IMR-90 (cell line): ENCODE results near the gene TCF19. TPM values are rescaled to one million over a fixed set of nuclear protein-coding genes. Genes with fewer than 3 reads are reported as not detected.

Experiments
- ATAC-seq: fragments of 200-7000 bp; cut with Tn5 transposase; 2 replicates; pipeline ENCODE4 v1.9.1; 2020; ENCODE audit warnings: low read depth, mild to moderate bottlenecking, moderate library complexity
- BruUV-seq: library from RNA; stranded (reverse); fragments of 400-500 nt; replicated peaks from 2 replicates; lab custom pipeline; 2021; lab: Mats Ljungman, UMichigan
- CTCF ChIA-PET: fragments of 300-600 bp; formaldehyde crosslinking; extraction: SDS; loops from one replicate; lab custom pipeline; 2021; ENCODE audit warnings: antibody characterized with exemption; lab: Yijun Ruan, JAX
- POLR2A ChIA-PET: fragments of 300-600 bp; sonication (Branson Sonifier 250); formaldehyde crosslinking; loops from one replicate; lab custom pipeline; 2022; ENCODE audit warnings: antibody characterized with exemption; ENCODE audit not compliant: unreplicated experiment; lab: Charles Lee
- DNase-seq: peaks from one replicate; pipeline ENCODE4 v3.0.0; 2013
- H2AFZ ChIP-seq: replicated peaks from 2 replicates; pipeline ENCODE3; 2013; ENCODE audit warnings: low read length, mild to moderate bottlenecking; ENCODE audit not compliant: poor library complexity
- H2AK5ac ChIP-seq: 2 replicates; pipeline ENCODE4 v1.6.1; 2013; ENCODE audit warnings: low read depth, low read length, inconsistent platforms
- H2AK9ac ChIP-seq: replicated peaks from 2 replicates; pipeline ENCODE3; 2013; ENCODE audit warnings: mild to moderate bottlenecking, low read depth, low read length, moderate library complexity; ENCODE audit not compliant: poor library complexity
- H2BK120ac ChIP-seq: 2 replicates; pipeline ENCODE4 v1.6.1; 2013; ENCODE audit warnings: low read depth, low read length, inconsistent platforms
- H2BK15ac ChIP-seq: 3 replicates; pipeline ENCODE4 v1.6.1; 2013; ENCODE audit warnings: low read depth, low read length, inconsistent platforms
- H2BK20ac ChIP-seq: 2 replicates; pipeline ENCODE4 v1.6.1; 2013; ENCODE audit warnings: low read depth, mild to moderate bottlenecking, inconsistent platforms, low read length, moderate library complexity
- H2BK5ac ChIP-seq: 2 replicates; pipeline ENCODE4 v1.6.1; 2013; ENCODE audit warnings: mild to moderate bottlenecking, low read depth, low read length, inconsistent platforms; ENCODE audit not compliant: poor library complexity, severe bottlenecking
- H3K14ac ChIP-seq: replicated peaks from 2 replicates; pipeline ENCODE4 v1.6.1; 2013; ENCODE audit warnings: low read depth, low read length, inconsistent platforms
- H3K18ac ChIP-seq: 2 replicates; pipeline ENCODE4 v1.6.1; 2013; ENCODE audit warnings: low read depth, low read length, control low read depth
- H3K23ac ChIP-seq: 2 replicates; pipeline ENCODE4 v1.6.1; 2013; ENCODE audit warnings: low read depth, low read length, inconsistent platforms
- H3K27ac ChIP-seq: 2 replicates; pipeline ENCODE4 v1.5.1; 2013; ENCODE audit warnings: mild to moderate bottlenecking, control low read depth, low read length; ENCODE audit not compliant: insufficient read depth
- H3K27me3 ChIP-seq: 2 replicates; pipeline ENCODE4 v1.6.1; 2013; ENCODE audit warnings: low read length; ENCODE audit not compliant: control insufficient read depth, insufficient read depth
- H3K36me3 ChIP-seq: 2 replicates; pipeline ENCODE4 v1.6.1; 2013; ENCODE audit warnings: low read length, mixed read lengths; ENCODE audit not compliant: control insufficient read depth, insufficient read depth
- H3K4ac ChIP-seq: 2 replicates; pipeline ENCODE4 v1.6.1; 2013; ENCODE audit warnings: low read depth, low read length, inconsistent platforms
- H3K4me1 ChIP-seq: 2 replicates; pipeline ENCODE4 v1.6.1; 2013; ENCODE audit warnings: low read length, mixed read lengths; ENCODE audit not compliant: control insufficient read depth, insufficient read depth
- H3K4me2 ChIP-seq: 2 replicates; pipeline ENCODE4 v1.6.1; 2013; ENCODE audit warnings: low read depth, mild to moderate bottlenecking, control low read depth, low read length, moderate library complexity
- H3K4me3 ChIP-seq: 2 replicates; pipeline ENCODE4 v1.5.1; 2013; ENCODE audit warnings: low read depth, mild to moderate bottlenecking, control low read depth, low read length, moderate library complexity; ENCODE audit not compliant: insufficient read depth
- H3K56ac ChIP-seq: 2 replicates; pipeline ENCODE4 v1.6.1; 2013; ENCODE audit warnings: low read length, inconsistent platforms; ENCODE audit not compliant: insufficient read depth; ENCODE audit errors: extremely low read depth
- H3K79me1 ChIP-seq, 2 experiments: 2 replicates each; pipeline ENCODE4 v1.6.1; 2013; ENCODE audit warnings: low read length in 2 of 2, inconsistent platforms in 1 of 2, low read depth in 1 of 2
- H3K9ac ChIP-seq: 2 replicates; pipeline ENCODE4 v1.6.1; 2013; ENCODE audit warnings: low read depth, low read length, control low read depth
- H3K9me1 ChIP-seq: 2 replicates; pipeline ENCODE4 v1.6.1; 2013; ENCODE audit warnings: low read length, inconsistent platforms; ENCODE audit not compliant: insufficient read depth
- H3K9me3 ChIP-seq: 2 replicates; pipeline ENCODE4 v1.6.1; 2013; ENCODE audit warnings: low read length; ENCODE audit not compliant: control insufficient read depth, insufficient read depth
- H4K20me1 ChIP-seq: 2 replicates; pipeline ENCODE4 v1.6.1; 2013; ENCODE audit warnings: low read length, inconsistent platforms; ENCODE audit not compliant: insufficient read depth
- H4K5ac ChIP-seq: 2 replicates; pipeline ENCODE4 v1.6.1; 2013; ENCODE audit warnings: mild to moderate bottlenecking, low read depth, low read length, control low read depth
- H4K8ac ChIP-seq, 2 experiments: 2 replicates each; pipeline ENCODE4 v1.6.1; 2013; ENCODE audit warnings: low read depth in 2 of 2, low read length in 2 of 2, control low read depth in 1 of 2, inconsistent platforms in 1 of 2
- H4K91ac ChIP-seq: 2 replicates; pipeline ENCODE4 v1.6.1; 2013; ENCODE audit warnings: low read depth, low read length, inconsistent platforms; ENCODE audit not compliant: insufficient read depth
- MAFK ChIP-seq: IDR thresholded peaks from 2 replicates; pipeline ENCODE4 v1.6.1; 2012; ENCODE audit warnings: low read depth, low read length, improper control_type of control experiment
- RFX5 ChIP-seq: IDR thresholded peaks from 2 replicates; pipeline ENCODE4 v1.8.0; 2012; ENCODE audit warnings: low read depth, mild to moderate bottlenecking, low read length, moderate library complexity
- WGBS, 2 experiments: methylation state at CpG; one replicate each; pipeline versions ENCODE4 v1.1.5 to v1.1.7; 2013; ENCODE audit warnings: missing lambda C conversion rate in 2 of 2; ENCODE audit not compliant: insufficient read length in 1 of 2; ENCODE audit errors: extremely low coverage in 2 of 2; 5-methylcytosine and 5-hydroxymethylcytosine counted together
- dilution Hi-C: fragments of 300-500 bp; cut with HindIII; formaldehyde crosslinking; loops from one replicate; pipeline ENCODE4 v1.14.3; 2018; ENCODE audit warnings: low sequenced_read_pairs; ENCODE audit not compliant: unreplicated experiment
- in situ Hi-C: fragments of 300-500 bp; cut with MboI; formaldehyde crosslinking; loops from 3 replicates; pipeline ENCODE4 v1.14.3; 2019; ENCODE audit warnings: low sequenced_read_pairs, inconsistent platforms, mixed read lengths
- intact Hi-C: fragments of 100-400 bp; cut with micrococcal nuclease; formaldehyde crosslinking; loops from 2 replicates; pipeline ENCODE4 v1.10.0; 2022
- polyA plus RNA-seq, 3 experiments: library from polyadenylated mRNA; depleted of rRNA; stranded (reverse); fragments of >200 nt; gene quantifications; 2 replicates each; pipeline ENCODE4 v1.2.3, GENCODE V29; 2012; ENCODE audit warnings: low replicate concordance in 1 of 3
- total RNA-seq: library from RNA; depleted of rRNA; stranded (reverse); fragments of >200 nt; gene quantifications from 2 replicates; pipeline ENCODE4 v1.2.3, GENCODE V29; 2012
- TF ChIP-seq, protein P1 (sequence below): conservative IDR thresholded peaks from 2 replicates; pipeline ENCODE4 v1.5.1; 2012; ENCODE audit warnings: mild to moderate bottlenecking, low read depth, low read length, improper control_type of control experiment
- TF ChIP-seq, protein P2 (sequence below): fragments of 150-350 bp; IDR thresholded peaks from 2 replicates; pipeline ENCODE4 v1.6.1; 2017; ENCODE audit warnings: mild to moderate bottlenecking, antibody characterized with exemption, low read length, low read depth

Gene TCF19
- total and polyA plus RNA-seq, 2 of the 4 experiments (the other 2 are of a cell fraction): 13.1 to 14.2 TPM

DNA sequence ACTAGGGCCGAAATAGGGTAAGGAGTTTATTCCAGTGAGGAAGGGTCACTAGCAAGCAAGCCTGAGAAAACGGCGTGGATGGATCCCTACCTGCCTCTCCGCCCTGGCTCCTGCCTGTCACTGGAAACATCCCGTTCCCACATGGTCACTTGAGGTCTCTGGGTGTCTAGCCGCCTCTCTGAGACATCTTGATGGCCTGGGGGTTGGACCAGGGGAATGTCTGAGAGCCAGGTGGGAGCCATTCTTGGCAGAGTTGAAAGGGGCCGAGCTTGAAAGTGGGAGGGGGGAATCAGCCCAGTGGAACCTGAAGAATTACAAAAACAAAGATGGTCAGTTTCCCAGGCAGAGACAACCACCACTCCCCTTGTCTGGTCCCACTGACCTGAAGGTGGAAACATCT, 1.7 kb upstream of the TCF19 start:
- no peak overlapping the region for H3K4me2 ChIP-seq
- H3K23ac ChIP-seq: no peak overlapping the region
- peaks cover 7% of the 10 kb centered on the region; the same call in 1 of the 2 replicates for H3K36me3 ChIP-seq
- H3K27me3 ChIP-seq: no peaks in the 10 kb centered on the region
- no peak overlapping the region for H2BK20ac ChIP-seq
- intact Hi-C loops (no loop called here), dilution Hi-C loops (no loop called here), in situ Hi-C loops (no loop called here)
- no peaks in the 10 kb centered on the region; the same call in 1 of the 2 replicates for H4K20me1 ChIP-seq
- no peak overlapping the region for H2BK15ac ChIP-seq
- no TSS peak for BruUV-seq
- H2AK5ac ChIP-seq: no peak overlapping the region
- no peak overlapping the region for H4K91ac ChIP-seq
- 94% methylated on average over 3 of the region's 7 CpGs; no CpG with 5 or more reads in 1 of the 2 experiments for WGBS, 2 experiments
- H3K56ac ChIP-seq: no peak overlapping the region
- no peak overlapping the region for H2AFZ ChIP-seq
- no peak overlapping the region for H3K27ac ChIP-seq
- peaks cover 10% of the 10 kb centered on the region for H3K4me1 ChIP-seq
- H3K79me1 ChIP-seq: peaks cover 14 to 43% of the 10 kb centered on the region in 2 experiments
- H3K4ac ChIP-seq: no peak overlapping the region
- H4K8ac ChIP-seq: no peak overlapping the region
- TF ChIP-seq RFX5 (no peak), MAFK (no peak)
- TF ChIP-seq, protein P1, sequence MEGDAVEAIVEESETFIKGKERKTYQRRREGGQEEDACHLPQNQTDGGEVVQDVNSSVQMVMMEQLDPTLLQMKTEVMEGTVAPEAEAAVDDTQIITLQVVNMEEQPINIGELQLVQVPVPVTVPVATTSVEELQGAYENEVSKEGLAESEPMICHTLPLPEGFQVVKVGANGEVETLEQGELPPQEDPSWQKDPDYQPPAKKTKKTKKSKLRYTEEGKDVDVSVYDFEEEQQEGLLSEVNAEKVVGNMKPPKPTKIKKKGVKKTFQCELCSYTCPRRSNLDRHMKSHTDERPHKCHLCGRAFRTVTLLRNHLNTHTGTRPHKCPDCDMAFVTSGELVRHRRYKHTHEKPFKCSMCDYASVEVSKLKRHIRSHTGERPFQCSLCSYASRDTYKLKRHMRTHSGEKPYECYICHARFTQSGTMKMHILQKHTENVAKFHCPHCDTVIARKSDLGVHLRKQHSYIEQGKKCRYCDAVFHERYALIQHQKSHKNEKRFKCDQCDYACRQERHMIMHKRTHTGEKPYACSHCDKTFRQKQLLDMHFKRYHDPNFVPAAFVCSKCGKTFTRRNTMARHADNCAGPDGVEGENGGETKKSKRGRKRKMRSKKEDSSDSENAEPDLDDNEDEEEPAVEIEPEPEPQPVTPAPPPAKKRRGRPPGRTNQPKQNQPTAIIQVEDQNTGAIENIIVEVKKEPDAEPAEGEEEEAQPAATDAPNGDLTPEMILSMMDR: no peak
- TF ChIP-seq, protein P2, sequence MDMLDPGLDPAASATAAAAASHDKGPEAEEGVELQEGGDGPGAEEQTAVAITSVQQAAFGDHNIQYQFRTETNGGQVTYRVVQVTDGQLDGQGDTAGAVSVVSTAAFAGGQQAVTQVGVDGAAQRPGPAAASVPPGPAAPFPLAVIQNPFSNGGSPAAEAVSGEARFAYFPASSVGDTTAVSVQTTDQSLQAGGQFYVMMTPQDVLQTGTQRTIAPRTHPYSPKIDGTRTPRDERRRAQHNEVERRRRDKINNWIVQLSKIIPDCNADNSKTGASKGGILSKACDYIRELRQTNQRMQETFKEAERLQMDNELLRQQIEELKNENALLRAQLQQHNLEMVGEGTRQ: no peak
- ATAC-seq (no peak), DNase-seq (no peak)
- ChIA-PET CTCF (no interaction called here), POLR2A (no interaction called here)
- no peak overlapping the region for H3K4me3 ChIP-seq
- no peak overlapping the region for H2BK5ac ChIP-seq
- no peak overlapping the region for H3K9ac ChIP-seq
- H3K18ac ChIP-seq: no peak overlapping the region
- peak overlapping the region; percentile 13 for H2AK9ac ChIP-seq
- no peaks in the 10 kb centered on the region for H3K9me3 ChIP-seq
- H3K9me1 ChIP-seq: peaks cover 19% of the 10 kb centered on the region
- H3K14ac ChIP-seq: no peak overlapping the region
- H4K5ac ChIP-seq: no peak overlapping the region
- H2BK120ac ChIP-seq: no peak overlapping the region
